Fibroblast of pulmonary artery (primary cell): ENCODE measurements around the gene HNRNPAB.
"Not testable (repeated sequence)": the region's sequence is repeated elsewhere in the genome, so short reads cannot be mapped to it uniquely, and the experiment has no call there.

Experiments
- DNase-seq: peaks from one replicate; pipeline ENCODE4 v3.0.0-alpha.2; 2010; ENCODE audit warnings: low read depth
- H3K4me3 ChIP-seq: replicated peaks from 2 replicates; pipeline ENCODE4 v1.5.1; 2011; ENCODE audit warnings: low read depth, mild to moderate bottlenecking, control low read depth, low read length, moderate library complexity
- TF ChIP-seq, protein P1 (sequence below): IDR thresholded peaks from 2 replicates; pipeline ENCODE4 v1.5.1; 2011; ENCODE audit warnings: mild to moderate bottlenecking, control low read depth, low read length, inconsistent platforms; ENCODE audit errors: missing control alignments

The HNRNPAB gene

DNA sequence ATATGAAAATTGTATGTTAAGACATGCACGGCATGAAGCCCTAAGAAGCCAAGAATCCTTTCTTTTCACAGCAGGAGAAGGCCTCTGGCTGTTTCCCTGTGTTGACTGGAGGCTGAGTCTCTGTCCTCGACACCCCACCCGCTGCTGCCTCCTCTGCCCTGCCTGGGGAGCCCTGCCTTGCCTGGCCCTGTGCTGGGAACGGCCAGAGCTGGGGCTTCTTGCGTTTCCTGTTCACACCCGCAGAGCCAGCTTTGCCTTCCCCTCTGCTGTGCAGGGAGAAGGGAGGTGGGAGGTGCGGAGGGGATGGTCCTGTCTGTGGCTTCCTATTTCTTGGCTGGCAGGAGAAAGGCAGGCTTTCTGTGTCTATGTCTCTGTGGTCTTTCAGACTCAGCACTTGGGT, 10.3 kb upstream of the HNRNPAB start:
- TF ChIP-seq, protein P1, sequence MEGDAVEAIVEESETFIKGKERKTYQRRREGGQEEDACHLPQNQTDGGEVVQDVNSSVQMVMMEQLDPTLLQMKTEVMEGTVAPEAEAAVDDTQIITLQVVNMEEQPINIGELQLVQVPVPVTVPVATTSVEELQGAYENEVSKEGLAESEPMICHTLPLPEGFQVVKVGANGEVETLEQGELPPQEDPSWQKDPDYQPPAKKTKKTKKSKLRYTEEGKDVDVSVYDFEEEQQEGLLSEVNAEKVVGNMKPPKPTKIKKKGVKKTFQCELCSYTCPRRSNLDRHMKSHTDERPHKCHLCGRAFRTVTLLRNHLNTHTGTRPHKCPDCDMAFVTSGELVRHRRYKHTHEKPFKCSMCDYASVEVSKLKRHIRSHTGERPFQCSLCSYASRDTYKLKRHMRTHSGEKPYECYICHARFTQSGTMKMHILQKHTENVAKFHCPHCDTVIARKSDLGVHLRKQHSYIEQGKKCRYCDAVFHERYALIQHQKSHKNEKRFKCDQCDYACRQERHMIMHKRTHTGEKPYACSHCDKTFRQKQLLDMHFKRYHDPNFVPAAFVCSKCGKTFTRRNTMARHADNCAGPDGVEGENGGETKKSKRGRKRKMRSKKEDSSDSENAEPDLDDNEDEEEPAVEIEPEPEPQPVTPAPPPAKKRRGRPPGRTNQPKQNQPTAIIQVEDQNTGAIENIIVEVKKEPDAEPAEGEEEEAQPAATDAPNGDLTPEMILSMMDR: no peak
- DNase-seq: no peak
- H3K4me3 ChIP-seq: no peak overlapping the region

DNA sequence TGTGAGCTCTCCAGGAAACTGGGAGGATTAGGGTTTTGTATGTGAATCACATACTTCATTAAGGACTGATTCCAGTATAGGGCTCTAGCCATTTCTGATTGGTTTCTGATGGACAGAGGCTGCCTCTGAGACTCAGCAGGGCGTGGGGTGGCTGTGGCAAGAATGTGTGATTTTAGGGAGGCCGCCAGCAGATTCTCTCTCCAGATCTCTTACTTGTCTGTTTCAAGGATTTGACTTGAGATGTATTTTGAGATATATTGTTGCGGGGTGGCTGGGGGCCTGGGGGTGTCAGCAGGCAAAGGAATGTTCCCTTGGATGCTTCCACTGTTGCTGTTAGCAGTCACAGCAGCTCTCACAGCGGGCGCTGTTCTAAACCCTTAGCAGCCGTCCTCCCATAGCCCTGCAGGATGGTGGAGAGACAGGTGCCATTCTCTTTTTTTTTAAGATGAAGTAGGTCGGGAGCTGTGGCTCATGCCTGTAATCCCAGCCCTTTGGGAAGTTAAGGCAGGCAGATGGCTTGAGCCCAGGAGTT, 8.0 kb upstream of the HNRNPAB start:
- TF ChIP-seq, protein P1: no peak
- no peak for DNase-seq
- no peak overlapping the region for H3K4me3 ChIP-seq

DNA sequence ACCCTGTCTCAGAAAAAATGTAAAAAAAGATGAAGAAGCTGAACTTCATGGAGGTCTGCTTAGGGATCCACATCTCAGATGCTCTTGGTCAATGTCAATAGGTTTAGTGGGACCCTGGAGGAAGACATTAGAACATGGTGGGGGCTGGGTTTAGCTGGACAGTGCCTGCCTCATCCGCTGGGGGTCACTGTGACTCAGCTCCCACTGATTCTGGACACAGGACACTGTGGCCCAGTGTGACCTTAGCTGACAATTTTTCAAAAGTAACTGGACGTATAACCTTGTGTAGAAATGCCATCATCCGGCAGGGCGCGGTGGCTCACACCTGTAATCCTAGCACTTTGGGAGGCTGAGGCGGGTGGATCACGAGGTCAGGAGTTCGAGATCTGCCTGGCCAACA, 7.3 kb upstream of the HNRNPAB start:
- DNase-seq: no peak
- TF ChIP-seq, protein P1: peak; percentile 33
- H3K4me3 ChIP-seq: no peak overlapping the region

DNA sequence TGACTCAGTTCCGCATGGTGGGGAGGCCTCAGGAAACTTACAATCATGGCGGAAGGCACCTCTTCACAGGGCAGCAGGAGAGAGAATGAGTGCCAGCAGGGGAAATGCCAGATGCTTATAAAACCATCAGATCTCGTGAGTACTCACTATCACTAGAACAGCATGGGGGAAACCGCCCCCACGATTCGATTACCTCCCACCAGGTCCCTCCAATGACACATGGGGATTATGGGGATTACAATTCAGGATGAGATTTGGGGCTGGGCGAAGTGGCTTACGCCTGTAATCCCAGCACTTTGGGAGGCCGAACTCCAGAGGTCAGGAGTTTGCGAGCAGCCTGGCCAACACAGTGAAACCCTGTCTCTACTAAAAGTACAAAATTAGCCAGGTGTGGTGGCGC, 6.2 kb upstream of the HNRNPAB start:
- not testable (repeated sequence) for H3K4me3 ChIP-seq, DNase-seq

DNA sequence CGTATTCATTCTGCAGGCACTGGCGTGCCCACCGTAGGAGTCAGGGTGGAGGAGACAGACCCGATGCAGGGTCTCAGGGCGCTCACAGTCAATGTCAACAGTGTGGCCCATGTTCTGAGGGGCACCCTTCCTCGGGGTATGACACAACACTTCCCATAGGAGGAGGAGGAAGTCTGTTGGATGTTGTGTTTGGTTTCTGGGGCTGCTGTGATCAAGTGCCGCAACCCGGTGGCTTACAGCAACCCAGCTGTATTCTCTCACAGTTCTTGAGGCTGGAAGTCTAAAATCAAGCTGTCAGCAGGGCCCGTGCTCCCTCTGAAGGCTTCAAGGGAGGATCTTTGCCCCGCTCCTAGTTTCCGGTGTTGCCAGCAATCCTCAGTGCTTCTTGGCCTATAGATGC, 5.6 kb upstream of the HNRNPAB start:
- no peak for DNase-seq
- H3K4me3 ChIP-seq: no peak overlapping the region
- TF ChIP-seq, protein P1: no peak

DNA sequence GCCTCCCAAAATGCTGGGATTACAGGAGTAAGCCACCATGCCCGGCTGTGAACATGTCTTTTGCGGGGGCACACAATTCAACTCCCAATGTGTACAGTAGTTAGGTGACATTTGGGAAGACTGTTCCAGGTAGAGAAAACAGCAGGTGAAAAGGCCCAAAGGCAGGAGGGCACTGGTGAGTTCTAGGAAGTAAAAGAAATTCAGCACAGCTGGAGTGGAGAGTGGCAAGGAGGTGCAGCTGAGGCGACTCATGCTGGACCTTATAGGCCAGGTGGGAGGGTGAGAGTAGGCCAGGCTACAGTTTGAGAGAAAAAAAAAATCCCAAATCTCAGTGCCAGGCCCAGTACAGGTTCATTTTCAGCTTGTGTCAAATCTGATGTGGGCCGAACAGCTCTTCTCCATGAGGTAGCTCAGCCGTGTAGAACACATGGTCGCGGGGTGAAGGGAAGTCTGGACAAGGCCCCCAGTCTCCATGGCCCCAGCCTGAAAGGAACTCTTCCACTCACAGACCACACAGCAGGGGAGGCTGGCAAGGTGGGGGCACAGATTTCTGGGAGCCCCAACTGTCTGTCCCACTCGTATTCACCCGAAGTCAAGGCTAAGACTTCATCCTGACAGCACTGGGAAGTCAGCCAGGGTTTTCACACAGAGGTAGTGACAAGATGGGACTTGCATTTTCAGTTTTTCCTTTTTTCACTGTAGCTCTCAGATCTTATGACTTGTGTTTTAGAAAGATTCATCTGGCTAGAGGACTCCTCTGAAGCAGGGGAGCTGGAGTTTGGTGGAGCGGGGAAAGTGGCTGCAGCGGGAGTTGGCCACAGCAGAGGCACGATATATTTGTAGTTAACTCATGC, 4.5 kb upstream of the HNRNPAB start:
- no peak for DNase-seq
- TF ChIP-seq, protein P1: no peak
- no peak overlapping the region for H3K4me3 ChIP-seq

DNA sequence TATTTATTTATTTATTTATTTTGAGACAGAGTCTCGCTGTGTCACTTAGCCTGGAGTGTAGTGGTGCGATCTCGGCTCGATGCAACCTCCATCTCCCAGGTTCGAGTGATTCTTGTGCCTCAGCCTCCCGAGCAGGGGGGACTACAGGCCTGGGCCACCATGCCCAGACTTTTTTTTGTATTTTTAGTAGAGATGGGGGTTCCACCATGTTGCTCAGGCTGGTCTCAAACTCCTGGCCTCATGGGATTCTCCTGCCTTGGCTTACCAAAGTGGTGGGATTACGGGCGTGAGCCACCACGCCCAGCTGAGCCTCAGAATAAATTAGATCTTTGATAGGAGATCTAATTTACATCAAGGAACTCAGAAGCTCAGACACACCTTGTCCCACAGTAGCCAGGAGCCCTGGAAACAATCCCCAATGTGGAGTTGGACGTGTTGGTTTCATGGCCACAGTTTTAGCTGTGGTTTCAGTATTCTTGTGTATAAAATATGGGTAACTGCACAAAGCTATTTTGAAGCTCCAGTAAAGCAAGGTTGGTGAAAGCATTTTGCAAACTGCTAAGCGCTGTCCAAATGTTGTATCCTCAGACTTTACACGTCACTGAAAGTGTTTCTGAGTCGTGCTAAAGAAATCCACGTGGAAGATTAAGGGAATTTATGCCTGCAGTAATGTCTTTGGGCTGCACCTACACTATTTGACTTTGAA, 3.0 kb upstream of the HNRNPAB start:
- DNase-seq: peak; percentile 35
- TF ChIP-seq, protein P1: no peak
- H3K4me3 ChIP-seq: no peak overlapping the region
